Measurements from ENCODE around the gene RGL1. TPM values are rescaled to one million over a fixed set of nuclear protein-coding genes. Genes with fewer than 3 reads are reported as not detected.

The RGL1 gene
- total RNA-seq, 1 donor from 2014 or later = 3.0 TPM

- Mint-ChIP-seq H3K4me3 (no peak overlapping the region), H3K27me3 (no peaks in the 10 kb centered on the region), H3K9me3 (no peaks in the 10 kb centered on the region), H3K4me1 (peaks cover 50% of the 10 kb centered on the region), H3K36me3 (ENCODE audit: low read depth) (no peaks in the 10 kb centered on the region), H3K27ac (no peak overlapping the region)
- no peak for TF ChIP-seq CTCF (IDR thresholded peaks at IDR 0.05)
- intact Hi-C loops (cut with micrococcal nuclease) = loop anchor here (5.0 kb wide), 1 partner anchor 112 kb away; no protein-coding TSS in a partner anchor
- CTCF ChIA-PET = interaction anchor here (0.9 to 5.6 kb wide), 4 partner anchors 24 to 276 kb away, joined by 3 to 284 read pairs (median 50); partner anchors contain the start of gene APOBEC4
- no peak for ATAC-seq (ENCODE audit: low read depth)
- POLR2A ChIA-PET = interaction anchor here (0.7 to 3.8 kb wide), 3 partner anchors 229 to 442 kb away, joined by 3 to 25 read pairs (median 5); partner anchors contain the start of gene SMG7
- no peak for DNase-seq
Measured at GRCh38 chr1:183914276-183914675, 109.4 kb downstream of the RGL1 start.

- DNase-seq = no peak
- no peak overlapping the region for H3K27ac Mint-ChIP-seq
- POLR2A ChIA-PET = interaction anchor here (0.6 to 3.8 kb wide), 5 partner anchors 73 to 280 kb away, joined by 3 to 25 read pairs (median 7); partner anchors contain the start of gene ARPC5
- H3K4me1 Mint-ChIP-seq = peaks cover 46% of the 10 kb centered on the region
- H3K9me3 Mint-ChIP-seq = no peaks in the 10 kb centered on the region
- ATAC-seq (ENCODE audit: low read depth) = no peak
- H3K4me3 Mint-ChIP-seq = no peak overlapping the region
- H3K27me3 Mint-ChIP-seq = no peaks in the 10 kb centered on the region
- intact Hi-C loops (cut with micrococcal nuclease) = loop anchor here (5.0 kb wide), 1 partner anchor 113 kb away; no protein-coding TSS in a partner anchor
- CTCF ChIA-PET = interaction anchor here (0.8 to 5.6 kb wide), 16 partner anchors 8 to 637 kb away, joined by 3 to 284 read pairs (median 3); partner anchors contain the start of gene APOBEC4
- TF ChIP-seq CTCF (IDR thresholded peaks at IDR 0.05) = no peak
- no peaks in the 10 kb centered on the region for H3K36me3 Mint-ChIP-seq (ENCODE audit: low read depth)
Measured at GRCh38 chr1:183914891-183915290, 110.0 kb downstream of the RGL1 start.

GRCh38 chr1:183915625-183916510 lies 110.9 kb downstream of the RGL1 start:
- no peak overlapping the region for H3K4me3 Mint-ChIP-seq
- no peaks in the 10 kb centered on the region for H3K9me3 Mint-ChIP-seq
- DNase-seq = no peak
- peak; percentile 60 for TF ChIP-seq CTCF (IDR thresholded peaks at IDR 0.05)
- POLR2A ChIA-PET = interaction anchor here (0.5 to 3.8 kb wide), 7 partner anchors 74 to 910 kb away, joined by 3 to 25 read pairs (median 7); partner anchors contain the start of genes ARPC5 and SMG7
- ATAC-seq (ENCODE audit: low read depth) = peak; percentile 57
- peak overlapping the region; percentile 0 for H3K27ac Mint-ChIP-seq
- peaks cover 36% of the 10 kb centered on the region for H3K4me1 Mint-ChIP-seq
- H3K36me3 Mint-ChIP-seq (ENCODE audit: low read depth) = no peaks in the 10 kb centered on the region
- intact Hi-C loops (cut with micrococcal nuclease) = loop anchor here (1.0 to 2.0 kb wide), 10 partner anchors 19 to 954 kb away; partner anchors contain the start of gene TSEN15
- CTCF ChIA-PET = interaction anchor here (0.6 to 5.6 kb wide), 45 partner anchors 7 to 1320 kb away, joined by 3 to 284 read pairs (median 4); partner anchors contain the start of gene APOBEC4
- H3K27me3 Mint-ChIP-seq = no peaks in the 10 kb centered on the region

GRCh38 chr1:183916574-183916973 lies 111.7 kb downstream of the RGL1 start:
- intact Hi-C loops (cut with micrococcal nuclease) = loop anchor here (1.0 to 2.0 kb wide), 10 partner anchors 19 to 954 kb away; partner anchors contain the start of gene TSEN15
- ChIA-PET CTCF (interaction anchor here (0.6 to 5.6 kb wide), 34 partner anchors 11 to 1321 kb away, joined by 3 to 284 read pairs (median 4); partner anchors contain the start of gene APOBEC4), POLR2A (interaction anchor here (1.1 to 3.8 kb wide), 4 partner anchors 74 to 283 kb away, joined by 7 to 25 read pairs (median 9); no protein-coding TSS in a partner anchor)
- Mint-ChIP-seq H3K4me1 (peaks cover 29% of the 10 kb centered on the region), H3K27ac (no peak overlapping the region), H3K27me3 (no peaks in the 10 kb centered on the region), H3K36me3 (ENCODE audit: low read depth) (no peaks in the 10 kb centered on the region), H3K9me3 (no peaks in the 10 kb centered on the region), H3K4me3 (no peak overlapping the region)
- DNase-seq = no peak
- ATAC-seq (ENCODE audit: low read depth) = no peak
- no peak for TF ChIP-seq CTCF (IDR thresholded peaks at IDR 0.05)
